PC-9 (cell line): ENCODE results near the gene VIPR1.

Source experiments
- EZH2 ChIP-seq: fragments of 200-600 bp; sonication (generic); IDR thresholded peaks from 2 replicates; pipeline ENCODE4 v1.8.0; 2017; ENCODE audit warnings: antibody characterized with exemption, low read depth
- TF ChIP-seq, protein P1 (sequence below): fragments of 200-600 bp; sonication (generic); conservative IDR thresholded peaks from 2 replicates; pipeline ENCODE4 v1.6.1; 2017; ENCODE audit warnings: mixed run types, antibody characterized with exemption, mild to moderate bottlenecking, moderate library complexity

- TF ChIP-seq, protein P1, sequence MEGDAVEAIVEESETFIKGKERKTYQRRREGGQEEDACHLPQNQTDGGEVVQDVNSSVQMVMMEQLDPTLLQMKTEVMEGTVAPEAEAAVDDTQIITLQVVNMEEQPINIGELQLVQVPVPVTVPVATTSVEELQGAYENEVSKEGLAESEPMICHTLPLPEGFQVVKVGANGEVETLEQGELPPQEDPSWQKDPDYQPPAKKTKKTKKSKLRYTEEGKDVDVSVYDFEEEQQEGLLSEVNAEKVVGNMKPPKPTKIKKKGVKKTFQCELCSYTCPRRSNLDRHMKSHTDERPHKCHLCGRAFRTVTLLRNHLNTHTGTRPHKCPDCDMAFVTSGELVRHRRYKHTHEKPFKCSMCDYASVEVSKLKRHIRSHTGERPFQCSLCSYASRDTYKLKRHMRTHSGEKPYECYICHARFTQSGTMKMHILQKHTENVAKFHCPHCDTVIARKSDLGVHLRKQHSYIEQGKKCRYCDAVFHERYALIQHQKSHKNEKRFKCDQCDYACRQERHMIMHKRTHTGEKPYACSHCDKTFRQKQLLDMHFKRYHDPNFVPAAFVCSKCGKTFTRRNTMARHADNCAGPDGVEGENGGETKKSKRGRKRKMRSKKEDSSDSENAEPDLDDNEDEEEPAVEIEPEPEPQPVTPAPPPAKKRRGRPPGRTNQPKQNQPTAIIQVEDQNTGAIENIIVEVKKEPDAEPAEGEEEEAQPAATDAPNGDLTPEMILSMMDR, result no peak
- TF ChIP-seq EZH2, result no peak
Measured at GRCh38 chr3:42459151-42459550, 43.3 kb upstream of the VIPR1 start.
